A549 (cell line): ENCODE data around the gene SLC11A1. TPM values are rescaled to one million over a fixed set of nuclear protein-coding genes. Genes with fewer than 3 reads are reported as not detected.

Experiments used
- ATAC-seq, 2 experiments: fragments of 200-7000 bp in 1 of 2; fragments of >200 bp in 1 of 2; cut with Nextera tagmentation in 1 of 2; cut with Tn5 transposase in 1 of 2; 3 replicates each; pipeline versions ENCODE4 v1.8.0 to v1.9.1; 2018 to 2020; ENCODE audit warnings: mild to moderate bottlenecking in 1 of 2, moderate library complexity in 1 of 2
- CTCF ChIA-PET: fragments of 300-600 bp; sonication (Branson Sonifier 250); formaldehyde crosslinking; extraction: SDS; loops from one replicate; lab custom pipeline; 2021; ENCODE audit warnings: antibody characterized with exemption, inconsistent platforms; lab: Yijun Ruan, JAX
- POLR2A ChIA-PET: fragments of 350-600 bp; formaldehyde crosslinking; extraction: SDS; loops from one replicate; lab custom pipeline; 2021; ENCODE audit warnings: antibody characterized with exemption, inconsistent platforms; lab: Yijun Ruan, JAX
- DNase-seq, 2 experiments: peaks; one replicate each; pipeline versions ENCODE4 v3.0.0 to v3.0.0-alpha.2; 2011 to 2016; ENCODE audit warnings: low read depth in 1 of 2, low spot score in 1 of 2
- FAIRE-seq: peaks from 2 replicates; lab custom pipeline; 2011; peaks lifted over from hg19 to GRCh38; lab: Jason Lieb, UNC
- H3K27ac ChIP-seq, 2 experiments: fragments of >200 bp; sonication (Bioruptor Twin); formaldehyde crosslinking; 3 replicates each; pipeline ENCODE4 v1.5.1; 2016 to 2017
- H3K4me1 ChIP-seq: fragments of >200 bp; sonication (Bioruptor Twin); formaldehyde crosslinking; 3 replicates; pipeline ENCODE4 v1.6.1; 2016
- H3K4me2 ChIP-seq: fragments of >200 bp; sonication (Bioruptor Twin); formaldehyde crosslinking; 3 replicates; pipeline ENCODE4 v1.6.1; 2016
- H3K4me3 ChIP-seq: fragments of >200 bp; sonication (Bioruptor Twin); formaldehyde crosslinking; 3 replicates; pipeline ENCODE4 v1.5.1; 2016
- H3K9me3 ChIP-seq: fragments of >200 bp; sonication (Bioruptor Twin); formaldehyde crosslinking; 3 replicates; pipeline ENCODE4 v1.6.1; 2016
- CBX2 ChIP-seq: fragments of 200-600 bp; sonication (generic); IDR thresholded peaks from 2 replicates; pipeline ENCODE4 v1.6.1; 2016; ENCODE audit warnings: low read depth, mild to moderate bottlenecking, borderline replicate concordance
- CBX8 ChIP-seq: fragments of 200-600 bp; sonication (generic); IDR thresholded peaks from 2 replicates; pipeline ENCODE4 v1.6.1; 2016
- CHD4 ChIP-seq: fragments of 200-600 bp; sonication (generic); IDR thresholded peaks from 2 replicates; pipeline ENCODE4 v1.6.1; 2016; ENCODE audit warnings: antibody characterized with exemption, mild to moderate bottlenecking, borderline replicate concordance
- EP300 ChIP-seq, 2 experiments: fragments of >200 bp; sonication (Bioruptor Twin); formaldehyde crosslinking; IDR thresholded peaks; 2 replicates in 1 of 2; 3 replicates in 1 of 2; pipeline ENCODE4 v1.6.1; 2016 to 2017
- ESRRA ChIP-seq: fragments of 150-350 bp; IDR thresholded peaks from 2 replicates; pipeline ENCODE4 v1.6.1; 2014; ENCODE audit warnings: mild to moderate bottlenecking, low read length, borderline replicate concordance
- FOSL2 ChIP-seq, 2 experiments: fragments of 450-650 bp in 1 of 2; fragments of >200 bp in 1 of 2; sonication (Bioruptor Twin) in 1 of 2; formaldehyde crosslinking; IDR thresholded peaks; 2 replicates each; pipeline versions ENCODE4 v1.5.0 to v1.6.1; 2016 to 2020; ENCODE audit warnings: mild to moderate bottlenecking in 1 of 2, moderate library complexity in 1 of 2
- HES2 ChIP-seq: fragments of >200 bp; sonication (Bioruptor Twin); formaldehyde crosslinking; IDR thresholded peaks from 2 replicates; pipeline ENCODE4 v1.6.1; 2016
- KDM5A ChIP-seq: fragments of 200-600 bp; sonication (generic); IDR thresholded peaks from 2 replicates; pipeline ENCODE4 v1.6.1; 2016; ENCODE audit warnings: antibody characterized with exemption, mild to moderate bottlenecking
- MAFK ChIP-seq: fragments of 450-650 bp; IDR thresholded peaks from 2 replicates; pipeline ENCODE4 v1.6.1; 2014; ENCODE audit not compliant: partially characterized antibody
- NR3C1 ChIP-seq: fragments of >200 bp; sonication (Bioruptor Twin); formaldehyde crosslinking; IDR thresholded peaks from 3 replicates; pipeline ENCODE4 v1.6.1; 2017
- PBX3 ChIP-seq: IDR thresholded peaks from 2 replicates; pipeline ENCODE4 v1.6.1; 2012
- PHF8 ChIP-seq: fragments of 200-600 bp; sonication (generic); IDR thresholded peaks from 2 replicates; pipeline ENCODE4 v1.6.1; 2016; ENCODE audit warnings: low read depth, mild to moderate bottlenecking, antibody characterized with exemption, moderate library complexity, borderline replicate concordance
- RAD21 ChIP-seq, 2 experiments: fragments of >200 bp in 1 of 2; sonication (Bioruptor Twin) in 1 of 2; formaldehyde crosslinking in 1 of 2; IDR thresholded peaks in 1 of 2; conservative IDR thresholded peaks in 1 of 2; 2 replicates in 1 of 2; 3 replicates in 1 of 2; pipeline ENCODE4 v1.6.1; 2012 to 2018; ENCODE audit warnings: inconsistent platforms in 1 of 2
- SREBF2 ChIP-seq: fragments of 450-650 bp; IDR thresholded peaks from 2 replicates; pipeline ENCODE4 v1.6.1; 2014; ENCODE audit warnings: mild to moderate bottlenecking, moderate library complexity
- TFCP2L1 ChIP-seq: fragments of 250-450 bp; sonication (Bioruptor Pico); IDR thresholded peaks from 2 replicates; pipeline ENCODE4 v1.5.0; 2021; ENCODE audit warnings: mild to moderate bottlenecking
- TP53 ChIP-seq: fragments of 250-450 bp; sonication (Bioruptor Pico); IDR thresholded peaks from 2 replicates; pipeline ENCODE4 v1.5.0; 2021; ENCODE audit warnings: mild to moderate bottlenecking, moderate library complexity
- ZNF302 ChIP-seq: fragments of 250-450 bp; sonication (Bioruptor Pico); IDR thresholded peaks from 2 replicates; pipeline ENCODE4 v1.9.0; 2021; ENCODE audit warnings: inconsistent platforms, mild to moderate bottlenecking, moderate library complexity
- ZSCAN20 ChIP-seq: fragments of 250-450 bp; sonication (Bioruptor Pico); IDR thresholded peaks from 2 replicates; pipeline ENCODE4 v1.8.0; 2022; ENCODE audit warnings: mild to moderate bottlenecking, moderate library complexity
- WGBS: methylation state at CpG from one replicate; pipeline ENCODE4 v1.1.6; 2017; ENCODE audit errors: missing lambda C conversion rate; 5-methylcytosine and 5-hydroxymethylcytosine counted together
- polyA plus RNA-seq, 4 experiments: library from polyadenylated mRNA; depleted of rRNA in 3 of 4; stranded (reverse); fragments of >200 nt; fragmentation: RNase III in 1 of 4; extraction: RNeasy Plus Mini Kit Qiagen cat#74134 plus additional on column Dnase treatment in 1 of 4; gene quantifications; 2 replicates in 3 of 4; 3 replicates in 1 of 4; pipeline ENCODE4 v1.2.3, GENCODE V29; 2011 to 2017
- TF ChIP-seq, protein P1 (sequence below): fragments of 150-350 bp; IDR thresholded peaks from 2 replicates; pipeline ENCODE4 v1.6.1; 2014; ENCODE audit warnings: low read depth, mild to moderate bottlenecking, low read length

Gene SLC11A1
- polyA plus RNA-seq, 2 of the 4 experiments (the other 2 are of a cell fraction): 0.18 to 0.52 TPM

- no peak for TF ChIP-seq ZNF302 (CRISPR knock-in tag)
- TF ChIP-seq, all 56 proteins: peak for 0
These were observed 49.8 kb upstream of the SLC11A1 start (continued) for GRCh38 chr2:218332288-218332687.

DNA sequence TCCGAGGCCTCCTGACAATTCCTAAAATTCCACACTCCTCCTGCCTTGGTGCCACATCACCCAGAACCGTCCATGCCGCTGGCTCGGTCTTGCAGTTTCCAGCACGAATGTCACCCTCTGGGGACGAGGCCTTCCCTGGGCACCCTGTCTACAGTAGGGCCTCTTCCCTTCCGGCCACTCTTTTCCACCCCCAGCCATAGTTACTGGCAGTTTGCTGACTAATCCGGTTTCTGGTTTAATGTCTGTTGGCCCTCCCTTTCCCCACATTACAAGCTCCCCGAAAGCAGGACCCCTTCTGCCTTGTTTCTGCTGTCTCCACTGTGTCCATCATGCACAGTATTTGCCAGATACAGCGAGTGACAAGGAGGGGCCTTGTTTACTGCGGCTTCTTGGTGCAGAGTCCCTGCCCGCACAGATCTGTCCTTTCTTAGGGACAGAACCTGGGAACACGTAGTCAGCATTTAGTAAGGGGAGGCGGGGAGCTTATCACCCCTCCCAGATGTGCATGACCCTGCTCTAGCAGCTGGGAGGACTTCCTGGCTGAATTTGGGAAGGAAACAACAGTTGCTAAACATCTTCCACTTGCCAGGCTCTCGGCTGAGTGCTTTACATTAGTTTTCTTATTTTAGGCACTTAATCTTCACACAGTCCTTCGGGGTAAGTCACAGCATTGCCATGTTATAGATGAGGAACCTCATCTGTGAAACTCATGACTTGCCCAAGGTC, 49.0 kb upstream of the SLC11A1 start:
- Histone ChIP-seq H3K4me1 (no peaks in the 10 kb centered on the region), H3K27ac (0 out of 6 replicates have a peak overlapping the region, but pooled peaks of 1 of the 2 experiments have one; percentile 21), H3K4me3 (no peak overlapping the region), H3K9me3 (no peaks in the 10 kb centered on the region), H3K4me2 (no peak overlapping the region)
- DNase-seq (no peak), ATAC-seq (peak in 1 of 2 experiments; percentile 22; a peak in 1 of 6 replicates), FAIRE-seq (no peak)
- CTCF ChIA-PET: interaction anchor here (1.0 kb wide), 1 partner anchor 23 kb away, joined by 5 read pairs; the partner anchor contains the start of gene CATIP
- POLR2A ChIA-PET: no interaction called here
- 86% methylated on average over 16 of the region's 16 CpGs for WGBS
- no peak for TF ChIP-seq SREBF2
- TF ChIP-seq MAFK: no peak
- no peak for TF ChIP-seq TP53 (CRISPR knock-in tag)
- TF ChIP-seq RAD21 (conservative IDR thresholded peaks at IDR 0.05 in 1 of 2, IDR thresholded peaks at IDR 0.05 in 1 of 2): no peak
- TF ChIP-seq, protein P1, sequence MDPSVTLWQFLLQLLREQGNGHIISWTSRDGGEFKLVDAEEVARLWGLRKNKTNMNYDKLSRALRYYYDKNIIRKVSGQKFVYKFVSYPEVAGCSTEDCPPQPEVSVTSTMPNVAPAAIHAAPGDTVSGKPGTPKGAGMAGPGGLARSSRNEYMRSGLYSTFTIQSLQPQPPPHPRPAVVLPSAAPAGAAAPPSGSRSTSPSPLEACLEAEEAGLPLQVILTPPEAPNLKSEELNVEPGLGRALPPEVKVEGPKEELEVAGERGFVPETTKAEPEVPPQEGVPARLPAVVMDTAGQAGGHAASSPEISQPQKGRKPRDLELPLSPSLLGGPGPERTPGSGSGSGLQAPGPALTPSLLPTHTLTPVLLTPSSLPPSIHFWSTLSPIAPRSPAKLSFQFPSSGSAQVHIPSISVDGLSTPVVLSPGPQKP: no peak
- no peak for TF ChIP-seq EP300 (IDR thresholded peaks at IDR 0.05)
- no peak for TF ChIP-seq CBX8
- TF ChIP-seq ZNF302 (CRISPR knock-in tag): no peak
- no peak for TF ChIP-seq NR3C1

- no peaks in the 10 kb centered on the region for H3K9me3 ChIP-seq
- ChIA-PET CTCF (interaction anchor here (0.6 to 1.4 kb wide), 2 partner anchors 32 to 51 kb away, joined by 3 to 4 read pairs; no protein-coding TSS in a partner anchor), POLR2A (no interaction called here)
- peak overlapping the region in 1 of 2 experiments; percentile 46; a peak in 1 of 6 replicates for H3K27ac ChIP-seq
- no peak overlapping the region for H3K4me3 ChIP-seq
- DNase-seq: no peak
- WGBS: 91% methylated on average over 3 of the region's 3 CpGs
- H3K4me1 ChIP-seq: no peaks in the 10 kb centered on the region
- TF ChIP-seq ESRRA (no peak), CHD4 (no peak), HES2 (no peak), SREBF2 (no peak), KDM5A (no peak), TFCP2L1 (CRISPR knock-in tag) (no peak), PBX3 (no peak), FOSL2 (IDR thresholded peaks at IDR 0.05) (no peak), FOSL2 (CRISPR knock-in tag; IDR thresholded peaks at IDR 0.05) (no peak), ZSCAN20 (no peak), PHF8 (no peak), TP53 (CRISPR knock-in tag) (no peak), MAFK (no peak), CBX2 (no peak), EP300 (IDR thresholded peaks at IDR 0.05) (no peak)
- FAIRE-seq: no peak
- no peak for ATAC-seq
- no peak overlapping the region for H3K4me2 ChIP-seq
These were observed 47.5 kb upstream of the SLC11A1 start for GRCh38 chr2:218334531-218334930.
